Measurements from ENCODE around the gene NADK2. TPM values are rescaled to one million over a fixed set of nuclear protein-coding genes. Genes with fewer than 3 reads are reported as not detected.

The NADK2 gene
- total RNA-seq, 2 experiments from 2014 or later = 23.8 to 37.5 TPM

GRCh38 chr5:36239370-36240293 is 2.1 kb downstream of the NADK2 start:
- Histone ChIP-seq H2AFZ (ENCODE audit: low read length) (peak overlapping the region; percentile 28; the same call in 1 of the 2 replicates), H4K20me1 (ENCODE audit: insufficient read depth, low read length) (no peaks in the 10 kb centered on the region; the same call in 1 of the 2 replicates), H3K36me3 (ENCODE audit: insufficient read depth, low read length) (peaks cover 4% of the 10 kb centered on the region; the same call in 1 of the 2 replicates), H3K9me3 (ENCODE audit: low read length) (no peaks in the 10 kb centered on the region), H3K27ac (ENCODE audit: low read depth, low read length, poor library complexity, severe bottlenecking) (peak overlapping the region; percentile 85), H3K4me1 (ENCODE audit: insufficient read depth, low read length, poor library complexity, severe bottlenecking) (peaks cover 70% of the 10 kb centered on the region), H3K4me2 (ENCODE audit: low read length) (peak overlapping the region; percentile 82), H3K4me3 (ENCODE audit: low read depth, low read length, poor library complexity, severe bottlenecking) (peak overlapping the region; percentile 84), H3K9me2 (ENCODE audit: insufficient read depth, low read length) (no peaks in the 10 kb centered on the region), H3K79me2 (ENCODE audit: insufficient read depth, low read depth, low read length) (peaks cover 65% of the 10 kb centered on the region)
- TSS peak; percentile 52 for BruUV-seq (replicated peaks)
- ChIA-PET POLR2A (interaction anchor here (1.0 to 1.7 kb wide), 4 partner anchors 10 to 88 kb away, joined by 3 to 7 read pairs (median 3); partner anchors contain the start of genes LMBRD2 and SKP2), CTCF (ENCODE audit: unreplicated experiment) (interaction anchor here (2.6 kb wide), 1 partner anchor 160 kb away, joined by 7 read pairs; no protein-coding TSS in a partner anchor)
- peak; percentile 57 for DNase-seq (ENCODE audit: low spot score)
- TF ChIP-seq, protein P1, sequence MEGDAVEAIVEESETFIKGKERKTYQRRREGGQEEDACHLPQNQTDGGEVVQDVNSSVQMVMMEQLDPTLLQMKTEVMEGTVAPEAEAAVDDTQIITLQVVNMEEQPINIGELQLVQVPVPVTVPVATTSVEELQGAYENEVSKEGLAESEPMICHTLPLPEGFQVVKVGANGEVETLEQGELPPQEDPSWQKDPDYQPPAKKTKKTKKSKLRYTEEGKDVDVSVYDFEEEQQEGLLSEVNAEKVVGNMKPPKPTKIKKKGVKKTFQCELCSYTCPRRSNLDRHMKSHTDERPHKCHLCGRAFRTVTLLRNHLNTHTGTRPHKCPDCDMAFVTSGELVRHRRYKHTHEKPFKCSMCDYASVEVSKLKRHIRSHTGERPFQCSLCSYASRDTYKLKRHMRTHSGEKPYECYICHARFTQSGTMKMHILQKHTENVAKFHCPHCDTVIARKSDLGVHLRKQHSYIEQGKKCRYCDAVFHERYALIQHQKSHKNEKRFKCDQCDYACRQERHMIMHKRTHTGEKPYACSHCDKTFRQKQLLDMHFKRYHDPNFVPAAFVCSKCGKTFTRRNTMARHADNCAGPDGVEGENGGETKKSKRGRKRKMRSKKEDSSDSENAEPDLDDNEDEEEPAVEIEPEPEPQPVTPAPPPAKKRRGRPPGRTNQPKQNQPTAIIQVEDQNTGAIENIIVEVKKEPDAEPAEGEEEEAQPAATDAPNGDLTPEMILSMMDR (conservative IDR thresholded peaks at IDR 0.05; ENCODE audit: low read length) = no peak
- no peak for TF ChIP-seq EZH2phosphoT487 (IDR thresholded peaks at IDR 0.05; ENCODE audit: borderline replicate concordance, low read depth, low read length)
- intact Hi-C loops (cut with micrococcal nuclease; ENCODE audit: unreplicated experiment) = loop anchor here (1.0 to 5.0 kb wide), 6 partner anchors 61 to 1322 kb away; partner anchors contain the start of genes BRIX1, DNAJC21, NIPBL and RAD1

- peak overlapping the region; percentile 85 for H3K27ac ChIP-seq (ENCODE audit: low read depth, low read length, poor library complexity, severe bottlenecking)
- peaks cover 4% of the 10 kb centered on the region; the same call in 1 of the 2 replicates for H3K36me3 ChIP-seq (ENCODE audit: insufficient read depth, low read length)
- no peaks in the 10 kb centered on the region for H3K9me2 ChIP-seq (ENCODE audit: insufficient read depth, low read length)
- ChIA-PET CTCF (ENCODE audit: unreplicated experiment) (no interaction called here), POLR2A (interaction anchor here (0.7 to 1.4 kb wide), 6 partner anchors 9 to 143 kb away, joined by 3 to 4 read pairs (median 3); no protein-coding TSS in a partner anchor)
- H2AFZ ChIP-seq (ENCODE audit: low read length) = peak overlapping the region; percentile 28; the same call in 1 of the 2 replicates
- H4K20me1 ChIP-seq (ENCODE audit: insufficient read depth, low read length) = no peaks in the 10 kb centered on the region; the same call in 1 of the 2 replicates
- TF ChIP-seq EZH2phosphoT487 (IDR thresholded peaks at IDR 0.05; ENCODE audit: borderline replicate concordance, low read depth, low read length) = no peak
- peaks cover 72% of the 10 kb centered on the region for H3K4me1 ChIP-seq (ENCODE audit: insufficient read depth, low read length, poor library complexity, severe bottlenecking)
- H3K4me2 ChIP-seq (ENCODE audit: low read length) = peak overlapping the region; percentile 82
- DNase-seq (ENCODE audit: low spot score) = no peak
- H3K9me3 ChIP-seq (ENCODE audit: low read length) = no peaks in the 10 kb centered on the region
- intact Hi-C loops (cut with micrococcal nuclease; ENCODE audit: unreplicated experiment) = loop anchor here (5.0 kb wide), 2 partner anchors 639 to 1321 kb away; partner anchors contain the start of genes BRIX1, NIPBL and RAD1
- peak overlapping the region; percentile 84 for H3K4me3 ChIP-seq (ENCODE audit: low read depth, low read length, poor library complexity, severe bottlenecking)
- peaks cover 68% of the 10 kb centered on the region for H3K79me2 ChIP-seq (ENCODE audit: insufficient read depth, low read depth, low read length)
- no TSS peak for BruUV-seq (replicated peaks)
These were observed 3.0 kb downstream of the NADK2 start for GRCh38 chr5:36238502-36239295.
